ENCODE results near the gene BRD3.

BRD3 gene

DNA sequence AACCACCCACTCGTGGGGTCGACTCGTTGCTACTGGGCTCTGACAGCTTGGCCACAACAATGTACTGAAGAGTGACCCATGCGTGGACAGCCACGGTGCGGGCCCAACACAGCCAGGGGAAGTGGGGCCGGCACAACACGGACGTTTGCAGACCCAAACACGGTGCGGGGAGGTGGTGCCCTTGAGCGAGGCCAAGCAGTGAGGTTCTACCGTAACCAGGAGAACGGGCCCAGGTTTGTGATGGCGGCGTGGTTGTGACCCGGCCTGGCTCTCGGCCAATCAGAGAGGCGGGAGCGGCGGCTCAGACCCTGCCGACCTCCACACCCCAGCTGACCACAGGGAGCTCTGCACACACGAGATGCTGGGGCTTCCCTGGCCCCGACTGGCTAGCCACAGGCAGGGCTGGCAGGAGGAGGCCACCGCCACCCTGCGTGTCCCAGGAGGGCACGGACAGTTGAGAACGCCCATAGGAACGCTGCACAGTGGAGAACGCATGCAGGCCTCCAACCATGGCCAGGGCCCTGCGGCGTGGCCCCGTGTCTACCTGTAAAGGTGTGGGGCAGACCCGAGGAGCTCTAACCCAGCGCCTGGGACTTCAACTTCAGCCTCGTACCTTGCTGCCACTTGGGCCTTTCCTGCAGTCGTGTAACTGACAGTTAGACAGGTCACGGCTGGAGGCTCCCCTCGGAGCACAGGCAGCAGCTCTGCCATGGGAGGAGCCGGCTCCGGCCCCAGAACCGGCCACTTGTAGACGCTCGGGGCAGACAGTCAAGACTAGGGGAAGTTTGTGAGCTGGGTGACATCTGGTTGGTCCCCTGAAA is 13.7 kb downstream of the BRD3 start:
- DNase-seq = no peak

DNA sequence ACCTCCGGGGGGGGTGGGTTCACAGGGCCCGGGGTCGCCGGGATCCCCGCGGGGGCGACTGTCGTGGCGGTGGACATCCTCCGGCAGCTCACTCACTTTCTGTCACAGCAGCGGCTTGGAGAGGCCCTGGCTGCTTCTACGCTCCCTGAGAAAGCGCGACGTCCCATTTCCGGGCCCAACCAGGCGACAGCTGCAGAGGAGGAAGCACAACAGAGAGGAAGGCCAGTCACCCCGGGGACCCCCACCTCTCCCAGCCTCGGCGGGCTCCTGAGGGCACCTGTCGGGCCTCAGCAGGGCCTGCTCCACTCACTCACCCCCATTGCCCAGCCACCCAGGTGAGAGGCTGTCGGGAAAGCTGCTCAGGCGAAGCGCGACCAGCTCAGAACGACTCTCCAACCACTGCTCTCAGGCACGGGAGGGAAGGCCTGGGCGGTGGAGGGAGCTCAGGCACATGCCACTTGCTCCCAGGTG is 14.4 kb downstream of the BRD3 start:
- DNase-seq = no peak

DNA sequence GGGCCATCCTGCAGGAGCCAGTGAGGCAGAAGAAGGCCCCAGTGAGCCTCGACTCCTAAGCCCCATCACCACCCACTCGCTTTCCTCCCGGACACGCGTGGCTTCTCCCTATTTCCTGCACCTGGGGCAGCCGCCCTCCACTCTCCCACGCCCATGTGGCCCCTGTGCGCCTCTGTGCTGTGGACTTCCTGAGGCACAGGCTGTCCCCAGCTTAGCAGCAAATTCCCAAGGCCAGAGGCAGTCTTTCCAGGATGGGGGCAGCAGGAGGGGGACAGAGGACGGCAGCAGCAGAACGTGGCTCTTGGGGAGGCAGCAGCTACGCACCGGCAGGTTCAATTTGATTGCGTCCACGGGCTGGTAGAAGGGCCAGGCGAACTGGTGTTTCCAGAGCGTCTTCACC is 14.9 kb downstream of the BRD3 start:
- DNase-seq = no peak

DNA sequence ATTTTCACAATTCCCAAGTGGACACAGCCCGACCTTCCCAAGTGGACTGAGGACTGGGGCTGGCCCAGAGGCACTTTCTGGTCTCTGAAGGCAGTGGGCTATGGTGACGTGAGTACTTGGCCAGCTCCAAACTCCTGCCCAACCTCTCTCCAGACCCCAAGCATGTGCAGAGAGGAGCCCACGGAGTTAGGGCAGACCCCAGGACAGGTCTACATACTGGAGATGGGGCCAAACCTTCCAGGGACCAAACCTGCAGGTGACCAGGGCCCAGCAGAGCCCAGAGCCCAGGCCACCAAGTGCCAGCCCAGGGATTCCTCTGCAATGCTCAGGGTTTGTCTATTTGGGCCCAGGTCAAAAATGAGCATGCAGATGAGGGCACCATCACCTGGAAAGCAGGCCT is 15.3 kb downstream of the BRD3 start:
- DNase-seq = no peak

DNA sequence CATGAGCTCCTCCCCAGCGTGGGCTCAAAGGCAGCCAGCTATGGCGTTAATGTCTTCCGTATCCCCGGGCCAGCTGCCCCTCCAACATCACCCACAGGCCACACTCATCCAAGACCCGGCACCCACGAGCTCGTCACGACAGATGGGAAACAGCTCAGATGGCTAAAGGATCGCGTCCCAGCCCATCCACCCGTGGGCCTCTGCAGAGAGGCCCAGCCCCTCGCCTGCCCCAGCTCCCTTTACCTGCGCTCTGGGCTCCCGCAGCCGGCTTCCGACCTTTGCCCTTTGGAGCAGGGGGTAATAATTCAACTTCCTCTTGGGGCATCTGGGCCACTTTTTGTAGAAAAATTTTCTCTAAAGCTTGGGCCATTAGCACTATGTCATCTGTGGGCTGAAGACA is 16.5 kb downstream of the BRD3 start:
- no peak for DNase-seq

DNA sequence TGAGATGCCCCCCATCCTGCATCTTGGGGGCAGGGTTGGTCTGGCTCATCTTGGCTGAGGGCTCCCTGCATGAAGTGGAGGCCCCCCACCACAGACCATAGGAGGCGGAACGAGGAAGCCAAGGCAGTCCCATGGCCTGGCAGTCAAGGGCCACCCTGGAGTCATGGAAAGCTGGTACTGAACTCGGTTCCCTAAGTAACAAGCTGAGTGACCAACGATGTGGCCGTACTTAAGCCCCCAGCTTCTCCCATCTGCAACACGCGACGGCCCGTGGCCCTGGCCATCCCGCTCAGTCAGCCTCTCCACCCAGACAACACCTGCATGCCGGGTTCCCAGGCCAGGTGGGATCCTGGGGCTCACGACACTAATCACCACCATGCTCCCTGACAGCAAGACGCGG is 17.1 kb downstream of the BRD3 start:
- no peak for DNase-seq

DNA sequence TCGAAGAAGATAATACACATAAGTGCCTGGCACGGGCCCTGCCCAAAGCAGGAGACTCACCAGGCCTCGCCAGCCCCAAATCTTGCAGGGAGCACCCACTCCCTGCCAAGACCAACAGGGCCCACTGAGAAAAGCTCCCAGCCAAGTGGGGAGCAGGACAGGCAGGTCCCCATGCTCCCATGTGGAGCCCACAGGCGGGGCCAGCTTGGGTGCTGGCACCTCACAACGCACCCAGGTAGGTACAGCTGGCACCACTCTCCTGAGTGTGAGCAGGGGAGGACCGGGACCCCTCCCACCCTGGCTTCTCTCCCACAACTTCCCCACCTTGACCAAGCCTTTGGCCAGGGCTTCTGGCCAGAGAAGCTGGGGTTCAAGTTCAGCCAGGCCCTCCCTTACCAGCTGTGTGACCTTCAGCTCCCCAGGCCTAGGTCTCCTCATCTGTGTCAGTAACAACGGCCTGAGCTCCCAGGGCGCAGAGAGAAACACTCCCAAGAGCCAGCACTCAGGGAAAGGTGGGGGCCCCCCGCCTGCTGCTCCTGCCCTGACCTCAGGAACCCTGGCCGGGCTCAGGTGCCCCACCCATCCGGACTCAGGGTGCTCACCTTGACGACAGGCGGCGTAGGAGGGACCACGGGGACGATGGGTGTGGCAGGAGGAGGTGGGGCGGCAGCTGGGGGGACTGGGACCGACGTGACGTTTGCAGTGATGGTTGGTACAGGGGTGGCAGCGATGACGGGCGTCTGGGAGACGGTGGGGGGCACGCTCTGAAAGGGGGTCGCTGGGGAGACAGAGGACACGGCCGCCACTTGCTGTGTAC is 17.8 kb downstream of the BRD3 start:
- DNase-seq = no peak

DNA sequence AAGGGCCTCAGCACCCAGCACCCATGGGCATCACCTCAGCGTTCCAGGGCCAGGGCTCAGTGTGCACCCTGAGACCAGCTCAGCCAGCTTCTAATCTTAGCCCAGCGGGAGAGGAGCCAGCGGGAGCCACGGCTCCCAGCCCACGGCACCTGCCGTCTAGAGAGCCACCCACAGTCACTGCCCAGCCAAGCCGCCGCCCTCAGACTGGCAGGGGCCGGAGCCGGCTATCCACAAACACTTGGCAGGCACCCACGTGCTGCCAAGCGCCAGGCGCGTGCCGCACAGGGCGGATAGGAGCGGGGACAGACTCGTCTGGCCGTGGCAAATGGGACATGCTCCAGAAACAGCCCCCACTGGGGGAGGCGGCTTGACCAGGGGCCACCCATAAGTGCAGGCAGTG is 18.6 kb downstream of the BRD3 start:
- no peak for DNase-seq

DNA sequence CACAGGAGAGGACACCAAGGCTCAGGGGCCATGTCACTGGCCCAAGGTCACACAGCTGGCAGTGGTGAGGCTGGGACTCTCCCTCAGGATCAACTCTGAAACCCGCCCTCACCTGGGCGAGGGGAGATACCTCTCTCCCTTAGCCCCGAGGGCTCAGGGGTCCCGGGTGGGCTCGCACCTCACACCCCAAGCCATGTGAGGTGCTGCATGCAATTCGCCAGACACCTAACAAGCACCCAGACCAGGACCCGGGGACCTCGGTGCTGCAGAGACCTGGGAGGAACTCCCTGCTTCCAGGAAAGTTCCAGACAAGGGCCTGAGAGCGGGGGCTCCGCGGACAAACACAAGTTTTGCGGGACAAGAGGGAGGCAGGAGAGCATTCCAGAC is 19.3 kb downstream of the BRD3 start:
- no peak for DNase-seq

DNA sequence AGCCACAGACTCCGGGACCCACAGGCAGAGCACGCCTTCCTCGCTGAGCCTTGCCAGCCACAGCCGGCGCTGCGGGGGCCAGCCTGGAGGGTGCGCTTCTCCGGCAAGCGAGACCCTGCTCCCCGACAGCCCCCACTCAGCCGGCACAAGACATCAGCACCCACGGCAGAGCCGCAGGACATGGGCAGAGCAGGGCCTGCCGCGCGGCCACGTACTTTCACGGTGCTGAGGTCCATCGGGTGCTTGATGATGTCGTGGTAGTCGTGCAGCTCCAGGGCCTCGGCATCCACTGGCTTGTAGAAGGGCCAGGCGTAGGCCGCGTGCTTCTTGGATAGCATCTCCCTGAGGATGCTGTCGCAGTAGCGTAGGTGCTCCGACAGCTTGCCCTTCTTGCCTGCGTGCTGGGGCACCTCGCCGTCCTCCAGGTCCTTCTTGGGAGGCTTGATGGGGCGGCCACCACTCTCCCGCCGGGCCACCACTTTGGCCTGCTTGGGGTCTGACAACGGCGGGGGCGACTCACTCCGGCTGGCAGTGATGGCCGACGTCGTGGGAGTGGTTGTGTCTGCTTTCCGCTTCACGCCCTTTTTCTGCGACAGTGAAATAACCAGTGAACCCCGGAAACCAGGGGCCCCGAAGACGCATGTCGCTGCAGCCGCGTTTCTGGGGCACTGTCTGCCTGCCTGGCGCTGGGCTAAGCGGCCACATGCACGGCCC is 19.8 kb downstream of the BRD3 start:
- DNase-seq = no peak

DNA sequence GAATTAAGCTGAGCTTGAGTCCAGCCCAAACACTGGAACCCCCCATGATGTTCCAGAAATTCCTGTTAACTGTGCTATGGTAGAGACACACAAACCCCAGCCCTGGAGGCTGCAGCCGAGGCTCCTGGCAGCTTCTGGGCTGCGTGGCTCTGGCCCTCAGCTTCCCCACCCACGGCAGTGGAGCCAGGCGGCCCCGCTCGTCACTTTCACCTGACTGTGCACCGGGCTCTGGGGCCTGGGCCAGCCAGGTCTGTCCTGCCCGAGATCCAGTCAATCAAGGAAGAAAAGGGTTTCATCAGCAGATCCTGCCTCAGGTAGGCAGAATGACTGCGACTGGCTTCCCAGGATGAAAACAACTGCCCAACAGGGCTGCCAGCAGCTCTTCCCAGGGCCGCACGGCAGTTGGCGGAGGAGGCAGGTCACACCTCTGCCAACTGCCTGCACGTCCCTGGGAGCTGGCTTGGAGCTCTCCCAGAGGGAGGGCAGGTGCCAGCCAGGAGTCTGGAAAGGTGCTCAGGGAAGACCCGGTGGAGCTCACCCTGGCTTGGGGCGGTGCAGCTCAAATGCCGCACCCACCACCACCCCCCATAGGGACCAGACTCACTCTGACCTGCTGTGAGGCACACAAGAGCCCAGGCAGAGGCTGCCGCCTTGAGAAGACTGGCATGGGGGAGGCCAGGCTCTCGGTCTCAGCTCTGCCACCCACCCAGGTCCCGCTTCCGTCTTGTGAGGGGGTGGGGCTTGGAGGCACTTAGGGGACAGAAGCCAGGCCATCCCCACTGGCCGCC is 20.7 kb downstream of the BRD3 start:
- no peak for DNase-seq

DNA sequence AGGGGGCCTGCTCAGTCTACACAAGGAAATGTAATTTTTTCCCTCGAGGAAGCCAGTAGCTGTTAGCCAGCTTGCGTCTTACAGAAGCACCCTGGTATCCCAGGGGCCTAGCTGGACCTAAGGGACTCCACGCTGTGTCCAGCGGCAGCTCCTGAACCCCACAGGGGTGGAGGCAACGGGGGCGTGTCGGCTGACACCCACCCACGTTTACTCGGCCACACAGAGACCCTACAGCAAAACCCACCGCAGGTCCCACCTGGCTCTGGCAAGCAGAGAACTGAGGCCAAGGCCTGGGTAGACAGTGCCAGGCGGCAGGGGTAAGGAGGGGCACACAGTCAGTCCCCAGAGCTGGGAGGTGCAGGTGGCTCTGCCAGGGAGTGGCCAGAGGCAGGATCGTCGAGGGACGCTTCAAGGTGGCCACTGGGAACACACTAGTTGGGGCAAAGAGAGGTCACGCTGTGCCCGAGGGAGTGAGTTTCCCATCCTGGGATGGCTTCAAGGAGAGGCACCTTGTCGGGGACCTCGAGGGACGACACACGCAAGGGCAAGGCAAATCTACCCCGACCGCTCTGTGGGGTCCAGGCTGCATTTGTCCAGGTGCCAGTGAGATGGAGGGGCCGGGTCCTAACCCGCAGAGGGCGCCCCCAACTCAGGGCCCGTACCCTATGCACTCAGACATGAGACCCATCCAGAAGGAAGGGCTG is 21.8 kb downstream of the BRD3 start:
- DNase-seq = no peak

DNA sequence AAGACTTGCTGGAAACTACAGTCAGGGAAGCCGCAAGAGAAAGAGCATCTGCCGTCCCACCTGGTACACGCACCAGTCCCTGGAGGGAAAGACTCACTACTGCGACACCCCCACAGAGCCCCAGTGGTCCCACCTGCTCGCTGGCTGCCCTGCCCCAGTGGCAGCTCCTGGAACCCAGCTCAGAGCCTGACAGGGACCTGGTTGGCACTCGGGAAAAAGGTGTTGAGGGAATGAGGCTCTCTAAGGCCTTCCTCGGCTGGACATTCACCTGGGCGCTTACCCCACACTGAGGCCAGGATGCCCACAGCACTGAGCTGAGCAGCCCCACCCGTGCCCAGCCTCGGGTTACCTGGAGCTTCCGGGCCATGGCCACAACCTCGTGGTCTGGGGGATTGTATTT is 22.9 kb downstream of the BRD3 start:
- no peak for DNase-seq

DNA sequence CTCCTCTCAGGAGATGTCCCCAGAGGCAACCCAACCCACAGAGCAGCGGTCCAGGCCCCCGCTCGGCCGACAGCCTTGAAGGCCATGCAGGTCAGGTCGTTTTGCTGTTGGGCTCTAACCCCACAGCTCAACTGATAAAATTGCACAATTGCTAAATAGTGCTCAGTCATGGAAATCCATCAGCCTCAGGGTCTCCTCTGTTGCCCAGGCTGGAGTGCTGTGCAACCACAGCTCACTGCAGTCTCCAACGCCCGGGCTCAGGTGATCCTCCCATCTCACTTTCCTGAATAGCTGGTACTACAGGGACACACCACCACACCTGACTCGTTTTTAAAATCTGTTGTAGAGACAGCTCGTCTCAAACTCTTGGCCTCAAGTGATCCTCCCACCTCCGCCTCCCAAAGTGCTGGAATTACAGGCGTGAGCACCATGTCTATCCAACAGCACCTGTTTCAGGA is 24.3 kb downstream of the BRD3 start:
- DNase-seq = no peak

DNA sequence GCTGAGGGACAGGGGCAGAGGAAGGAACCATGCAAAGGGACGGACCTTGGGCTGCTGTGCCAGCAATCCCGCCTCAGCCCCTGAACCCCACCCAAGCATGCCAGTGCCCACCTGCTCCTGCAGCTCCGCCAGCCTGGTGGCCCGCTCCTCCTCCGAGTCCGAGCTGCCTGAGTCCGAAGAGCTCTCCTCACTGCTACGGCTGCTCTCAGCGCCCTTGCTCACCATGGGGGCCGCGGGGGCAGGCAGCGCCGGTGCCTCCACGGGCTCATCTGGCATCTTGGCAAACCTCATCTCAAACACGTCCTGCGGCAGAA is 26.2 kb downstream of the BRD3 start:
- no peak for DNase-seq

DNA sequence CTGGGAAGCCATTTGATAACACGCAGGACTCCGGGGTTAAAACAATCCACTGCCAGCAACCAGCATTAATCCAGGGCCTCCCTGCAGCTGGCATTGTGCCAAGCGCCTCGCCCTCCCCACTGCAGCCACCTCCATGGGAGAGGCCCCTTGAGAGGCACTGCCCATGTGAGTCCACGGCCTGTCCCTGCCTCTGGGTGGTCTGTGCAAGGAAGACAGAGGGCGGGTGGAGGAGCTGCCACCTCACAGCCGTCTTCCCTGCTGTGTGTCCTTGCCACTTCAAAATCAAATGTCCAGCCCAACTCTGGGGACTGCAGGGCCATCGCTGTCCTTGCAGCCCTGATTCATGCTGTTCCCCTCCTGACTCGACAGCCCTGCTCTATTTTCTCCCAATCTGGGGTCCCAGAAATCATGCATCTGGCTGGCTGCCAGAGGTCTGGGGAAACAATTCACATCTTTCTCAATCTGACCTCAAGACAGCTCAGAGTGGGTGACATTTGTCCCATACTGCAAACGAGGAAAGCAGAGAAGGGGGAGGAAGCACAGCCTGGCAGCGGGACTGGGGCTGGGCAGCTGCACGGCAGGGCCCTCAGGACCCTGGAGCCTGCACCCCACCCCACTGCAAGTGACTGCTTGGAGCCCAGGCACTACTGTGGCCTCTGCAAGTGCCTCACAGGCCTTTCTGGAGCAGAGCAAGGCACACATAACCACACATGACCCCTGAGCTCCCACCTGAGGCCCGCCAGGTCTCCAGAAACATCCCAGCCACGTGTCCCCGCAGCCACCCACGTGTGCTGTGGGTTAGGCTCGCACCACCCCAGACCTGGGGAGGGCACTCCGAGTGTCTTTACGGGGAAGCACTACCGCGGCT is 26.8 kb downstream of the BRD3 start:
- no peak for DNase-seq

DNA sequence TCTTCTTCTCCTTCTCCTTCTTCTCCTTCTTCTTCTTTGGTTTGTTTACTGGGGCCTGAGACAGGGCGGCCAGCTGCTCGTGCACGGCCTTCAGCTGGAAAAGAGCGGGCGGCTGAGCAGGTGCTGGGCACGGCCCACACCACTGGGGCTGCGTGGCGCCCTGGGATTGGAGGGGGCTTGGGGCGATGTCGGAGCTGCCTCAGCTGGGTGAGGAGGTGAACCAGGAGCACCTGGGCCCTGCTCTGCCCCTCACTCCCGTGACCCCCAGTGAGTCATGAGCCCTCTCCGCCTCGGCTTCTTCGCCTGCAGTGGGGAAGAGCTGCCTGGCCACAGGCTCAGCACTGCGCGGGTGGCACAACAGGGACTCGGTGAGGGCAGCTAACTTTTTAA is 27.7 kb downstream of the BRD3 start:
- DNase-seq = no peak

DNA sequence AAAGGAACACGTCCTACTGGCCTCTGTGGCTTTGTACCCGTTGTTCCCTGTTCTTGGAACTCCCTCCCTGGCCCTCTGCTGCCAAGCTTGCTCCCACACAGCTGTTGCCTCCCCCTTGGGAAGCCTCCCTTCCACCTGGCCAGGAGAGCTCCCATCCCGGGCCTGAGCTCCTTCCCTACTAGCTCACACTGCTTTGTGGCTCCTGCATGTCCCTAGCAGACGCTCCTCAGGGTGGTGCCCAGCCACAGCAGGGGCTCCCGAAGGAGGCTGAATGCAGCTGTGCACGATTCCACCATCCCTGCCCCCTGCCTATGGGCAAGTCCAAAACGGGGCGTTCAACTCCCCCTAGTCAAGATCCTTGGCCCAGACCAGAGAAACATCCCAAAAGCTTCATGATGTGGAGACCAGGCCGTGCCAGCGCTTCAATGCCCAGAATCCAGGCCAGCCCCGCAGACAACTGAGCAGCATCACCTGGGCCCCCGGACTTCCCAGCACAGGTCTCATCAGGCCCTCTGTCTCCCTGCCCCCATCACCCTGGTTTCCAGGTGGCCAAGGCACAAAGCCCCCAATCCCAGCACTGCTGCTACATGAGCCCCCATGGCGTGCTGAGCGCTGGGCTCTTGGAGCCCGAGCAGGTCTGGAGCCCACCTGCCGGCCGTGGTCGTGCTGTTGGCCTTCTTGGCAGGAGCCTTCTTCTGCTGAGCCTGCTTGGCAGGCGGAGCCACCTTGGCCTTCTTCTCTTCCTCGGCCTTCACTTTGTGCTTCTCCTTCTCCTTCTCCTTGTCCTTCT is 28.2 kb downstream of the BRD3 start:
- no peak for DNase-seq

DNA sequence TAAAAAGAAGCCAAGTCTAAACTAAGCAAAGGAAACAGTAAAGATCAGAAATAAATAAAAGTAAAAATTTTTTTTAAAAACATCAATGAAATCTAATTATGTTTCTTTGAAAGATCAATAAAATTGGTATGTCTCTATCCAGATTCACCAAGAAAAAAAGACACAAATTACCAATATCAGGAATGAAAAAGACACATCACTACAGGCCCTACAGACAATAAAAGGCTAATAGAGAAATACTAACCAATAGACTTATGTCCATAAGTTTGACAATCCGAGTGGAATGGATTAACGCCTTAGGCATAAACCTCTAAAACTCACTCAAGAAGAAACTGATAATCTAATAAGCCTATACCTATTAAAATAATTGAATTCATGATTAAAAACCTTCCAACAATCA is 30.2 kb downstream of the BRD3 start:
- no peak for DNase-seq

DNA sequence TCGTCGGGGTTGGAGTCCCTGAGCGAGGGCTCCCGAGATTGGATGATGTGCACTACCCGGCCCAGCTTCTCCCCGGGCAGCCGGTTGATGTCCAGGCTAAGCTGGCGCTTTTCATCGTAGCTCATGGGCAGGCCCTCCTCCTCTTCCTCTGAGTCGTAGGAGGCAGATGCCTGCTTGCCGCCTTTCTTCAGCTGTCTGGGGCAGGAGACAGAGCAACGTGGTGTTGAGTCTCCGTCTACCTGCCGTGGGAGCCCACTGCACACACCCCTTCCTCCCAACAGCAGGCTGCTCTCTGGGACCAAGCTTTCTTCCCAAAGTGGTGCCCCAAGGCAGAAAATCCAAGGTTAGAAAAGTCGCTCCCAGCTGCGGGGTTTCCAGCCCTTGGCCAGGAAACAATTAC is 31.7 kb downstream of the BRD3 start:
- DNase-seq = no peak
